ENCODE measurements around the gene MAPK12. TPM values are rescaled to one million over a fixed set of nuclear protein-coding genes. Genes with fewer than 3 reads are reported as not detected.

Gene MAPK12
- total RNA-seq, 1 donor from 2014 or later: 63.3 TPM

DNA sequence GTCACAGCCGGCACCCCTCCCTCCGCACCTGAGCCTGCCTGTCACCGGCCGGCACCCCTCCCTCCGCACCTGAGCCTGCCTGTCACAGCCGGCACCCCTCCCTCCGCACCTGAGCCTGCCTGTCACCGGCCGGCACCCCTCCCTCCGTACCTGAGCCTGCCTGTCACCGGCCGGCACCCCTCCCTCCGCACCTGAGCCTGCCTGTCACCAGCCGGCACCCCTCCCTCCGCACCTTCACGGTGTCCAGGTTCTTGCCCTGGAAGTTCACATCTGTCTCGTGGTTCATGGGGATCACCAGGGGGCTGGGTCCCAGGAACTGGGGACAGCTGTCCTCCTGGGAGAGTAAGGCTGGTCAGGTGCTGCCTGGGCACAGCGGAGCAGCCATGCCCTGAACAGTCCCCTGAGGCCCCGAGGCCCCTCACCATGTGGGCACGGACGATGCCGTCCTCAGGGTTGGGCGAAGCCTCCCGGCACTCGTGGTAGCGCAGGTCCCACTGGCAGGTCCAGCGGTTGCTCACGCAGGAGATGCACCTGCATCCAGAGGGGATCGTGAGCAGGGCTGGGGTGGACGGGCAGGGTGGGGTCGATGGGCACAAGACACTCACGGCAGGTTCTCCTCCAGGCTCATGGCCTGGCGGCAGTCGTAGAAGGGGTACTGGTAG, 24.2 kb upstream of the MAPK12 start:
- DNase-seq (ENCODE audit: low spot score in 2 of 2, unreplicated experiment in 2 of 2): no peak
- Mint-ChIP-seq H3K36me3 (peaks cover 12% of the 10 kb centered on the region), H3K9me3 (no peaks in the 10 kb centered on the region), H3K4me3 (no peak overlapping the region), H3K4me1 (peaks cover 8% of the 10 kb centered on the region), H3K27me3 (ENCODE audit: low read depth) (no peaks in the 10 kb centered on the region), H3K27ac (peak overlapping the region; percentile 53)
- TF ChIP-seq, protein P1, sequence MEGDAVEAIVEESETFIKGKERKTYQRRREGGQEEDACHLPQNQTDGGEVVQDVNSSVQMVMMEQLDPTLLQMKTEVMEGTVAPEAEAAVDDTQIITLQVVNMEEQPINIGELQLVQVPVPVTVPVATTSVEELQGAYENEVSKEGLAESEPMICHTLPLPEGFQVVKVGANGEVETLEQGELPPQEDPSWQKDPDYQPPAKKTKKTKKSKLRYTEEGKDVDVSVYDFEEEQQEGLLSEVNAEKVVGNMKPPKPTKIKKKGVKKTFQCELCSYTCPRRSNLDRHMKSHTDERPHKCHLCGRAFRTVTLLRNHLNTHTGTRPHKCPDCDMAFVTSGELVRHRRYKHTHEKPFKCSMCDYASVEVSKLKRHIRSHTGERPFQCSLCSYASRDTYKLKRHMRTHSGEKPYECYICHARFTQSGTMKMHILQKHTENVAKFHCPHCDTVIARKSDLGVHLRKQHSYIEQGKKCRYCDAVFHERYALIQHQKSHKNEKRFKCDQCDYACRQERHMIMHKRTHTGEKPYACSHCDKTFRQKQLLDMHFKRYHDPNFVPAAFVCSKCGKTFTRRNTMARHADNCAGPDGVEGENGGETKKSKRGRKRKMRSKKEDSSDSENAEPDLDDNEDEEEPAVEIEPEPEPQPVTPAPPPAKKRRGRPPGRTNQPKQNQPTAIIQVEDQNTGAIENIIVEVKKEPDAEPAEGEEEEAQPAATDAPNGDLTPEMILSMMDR (IDR thresholded peaks at IDR 0.05; ENCODE audit: unreplicated experiment): no peak

GRCh38 chr22:50284479-50284878, 23.0 kb upstream of the MAPK12 start:
- Mint-ChIP-seq H3K9me3 (no peaks in the 10 kb centered on the region), H3K4me3 (peak overlapping the region; percentile 16), H3K4me1 (peaks cover 8% of the 10 kb centered on the region), H3K27ac (peak overlapping the region; percentile 70), H3K36me3 (peaks cover 13% of the 10 kb centered on the region), H3K27me3 (ENCODE audit: low read depth) (no peaks in the 10 kb centered on the region)
- TF ChIP-seq, protein P1 (IDR thresholded peaks at IDR 0.05; ENCODE audit: unreplicated experiment): no peak
- DNase-seq (ENCODE audit: low spot score in 2 of 2, unreplicated experiment in 2 of 2): no peak

DNA sequence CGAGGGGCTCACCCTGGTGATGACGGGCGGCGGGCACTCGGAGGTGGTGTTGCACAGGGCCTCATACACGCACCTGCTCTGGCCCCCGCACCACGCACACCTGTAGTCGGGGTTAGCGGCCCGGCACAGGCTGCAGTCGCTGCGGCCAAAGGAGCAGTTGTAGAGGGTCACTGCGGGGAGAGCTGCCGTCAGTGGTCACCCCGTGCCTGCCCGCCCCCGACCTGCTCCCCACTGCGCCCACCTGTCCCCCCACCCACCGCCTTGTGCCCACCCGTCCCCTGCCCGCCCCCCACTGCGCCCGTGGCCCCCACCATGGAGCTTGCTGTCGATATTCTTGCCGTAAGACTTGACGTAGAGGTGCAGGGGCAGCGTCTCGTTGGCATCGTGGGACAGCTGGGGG, 22.3 kb upstream of the MAPK12 start:
- TF ChIP-seq, protein P1 (IDR thresholded peaks at IDR 0.05; ENCODE audit: unreplicated experiment): no peak
- Mint-ChIP-seq H3K4me3 (no peak overlapping the region), H3K36me3 (peaks cover 13% of the 10 kb centered on the region), H3K27me3 (ENCODE audit: low read depth) (no peaks in the 10 kb centered on the region), H3K27ac (no peak overlapping the region), H3K4me1 (peaks cover 8% of the 10 kb centered on the region), H3K9me3 (no peaks in the 10 kb centered on the region)
- no peak for DNase-seq (ENCODE audit: low spot score in 2 of 2, unreplicated experiment in 2 of 2)

DNA sequence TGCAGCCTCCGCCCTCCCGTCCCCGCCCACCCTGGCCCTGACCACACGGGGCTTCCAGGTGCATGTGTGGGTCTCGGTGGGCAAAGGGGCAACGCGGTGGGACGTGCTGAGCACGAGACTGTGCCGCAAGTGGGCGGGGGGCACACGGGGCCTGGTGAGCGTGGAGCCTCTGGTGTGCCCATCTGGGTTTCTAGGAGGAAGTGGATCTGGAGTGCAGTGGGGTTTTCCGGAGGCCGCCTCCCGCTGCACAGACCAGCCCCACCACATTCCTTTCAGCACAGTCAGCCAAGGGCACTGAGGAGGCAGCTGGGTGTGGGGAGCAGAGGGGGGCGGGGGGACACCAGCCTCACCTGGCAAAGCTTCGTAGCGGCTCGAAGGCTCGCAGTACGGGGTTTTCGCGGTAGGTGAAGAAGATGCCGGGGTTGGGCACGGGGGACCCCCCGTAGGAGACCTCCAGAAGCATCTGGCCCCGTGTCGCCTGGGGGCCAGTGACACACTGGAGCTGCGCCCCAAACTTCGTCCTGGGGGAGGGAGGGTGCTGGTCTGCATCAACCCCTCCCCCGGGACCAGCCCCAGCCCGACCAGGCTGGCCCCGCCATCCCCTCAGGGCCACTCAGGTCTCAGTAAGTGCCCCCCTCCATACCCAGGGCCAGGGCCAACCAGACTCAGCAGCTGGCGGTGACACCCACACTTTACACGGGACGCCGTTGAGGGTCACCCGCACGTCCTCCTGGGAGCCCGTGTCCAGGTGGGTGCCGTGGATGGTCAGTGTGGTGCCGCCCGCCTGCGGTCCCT, 21.1 kb upstream of the MAPK12 start:
- Mint-ChIP-seq H3K36me3 (peaks cover 12% of the 10 kb centered on the region), H3K4me3 (no peak overlapping the region), H3K27ac (peak overlapping the region; percentile 96), H3K4me1 (peaks cover 8% of the 10 kb centered on the region), H3K27me3 (ENCODE audit: low read depth) (no peaks in the 10 kb centered on the region), H3K9me3 (no peaks in the 10 kb centered on the region)
- TF ChIP-seq, protein P1 (IDR thresholded peaks at IDR 0.05; ENCODE audit: unreplicated experiment): no peak
- DNase-seq (ENCODE audit: low spot score in 2 of 2, unreplicated experiment in 2 of 2): peak; percentile 65 to 79

DNA sequence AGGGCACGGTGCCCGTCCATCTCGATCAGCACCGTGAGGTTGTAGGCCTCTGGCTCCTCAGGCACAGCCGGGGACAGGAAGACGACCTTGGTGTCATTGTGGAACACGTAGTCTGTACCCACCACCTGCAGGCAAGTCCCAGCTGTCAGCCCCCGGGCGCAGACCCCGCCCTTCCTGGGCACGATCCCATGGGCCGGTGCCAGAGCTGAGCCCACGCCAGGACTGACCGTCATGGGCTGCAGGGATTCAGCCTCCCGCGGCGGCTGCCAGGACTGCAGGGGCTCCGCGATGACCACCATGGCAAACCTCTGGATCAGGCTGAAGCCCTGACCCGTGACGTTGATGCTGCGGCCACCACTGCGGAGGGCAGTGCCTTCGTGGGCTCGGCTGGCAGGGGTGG, 20.5 kb upstream of the MAPK12 start:
- Mint-ChIP-seq H3K27ac (peak overlapping the region; percentile 67), H3K4me3 (no peak overlapping the region), H3K4me1 (peaks cover 8% of the 10 kb centered on the region), H3K9me3 (no peaks in the 10 kb centered on the region), H3K27me3 (ENCODE audit: low read depth) (no peaks in the 10 kb centered on the region), H3K36me3 (peaks cover 15% of the 10 kb centered on the region)
- TF ChIP-seq, protein P1 (IDR thresholded peaks at IDR 0.05; ENCODE audit: unreplicated experiment): no peak
- DNase-seq (ENCODE audit: low spot score in 2 of 2, unreplicated experiment in 2 of 2): no peak
